Measurements from ENCODE around the gene RNF128. TPM values are rescaled to one million over a fixed set of nuclear protein-coding genes. Genes with fewer than 3 reads are reported as not detected.

Gene RNF128, protein sequence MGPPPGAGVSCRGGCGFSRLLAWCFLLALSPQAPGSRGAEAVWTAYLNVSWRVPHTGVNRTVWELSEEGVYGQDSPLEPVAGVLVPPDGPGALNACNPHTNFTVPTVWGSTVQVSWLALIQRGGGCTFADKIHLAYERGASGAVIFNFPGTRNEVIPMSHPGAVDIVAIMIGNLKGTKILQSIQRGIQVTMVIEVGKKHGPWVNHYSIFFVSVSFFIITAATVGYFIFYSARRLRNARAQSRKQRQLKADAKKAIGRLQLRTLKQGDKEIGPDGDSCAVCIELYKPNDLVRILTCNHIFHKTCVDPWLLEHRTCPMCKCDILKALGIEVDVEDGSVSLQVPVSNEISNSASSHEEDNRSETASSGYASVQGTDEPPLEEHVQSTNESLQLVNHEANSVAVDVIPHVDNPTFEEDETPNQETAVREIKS
- total RNA-seq: under 0.01 and 0.20 TPM in 2 replicates

DNA sequence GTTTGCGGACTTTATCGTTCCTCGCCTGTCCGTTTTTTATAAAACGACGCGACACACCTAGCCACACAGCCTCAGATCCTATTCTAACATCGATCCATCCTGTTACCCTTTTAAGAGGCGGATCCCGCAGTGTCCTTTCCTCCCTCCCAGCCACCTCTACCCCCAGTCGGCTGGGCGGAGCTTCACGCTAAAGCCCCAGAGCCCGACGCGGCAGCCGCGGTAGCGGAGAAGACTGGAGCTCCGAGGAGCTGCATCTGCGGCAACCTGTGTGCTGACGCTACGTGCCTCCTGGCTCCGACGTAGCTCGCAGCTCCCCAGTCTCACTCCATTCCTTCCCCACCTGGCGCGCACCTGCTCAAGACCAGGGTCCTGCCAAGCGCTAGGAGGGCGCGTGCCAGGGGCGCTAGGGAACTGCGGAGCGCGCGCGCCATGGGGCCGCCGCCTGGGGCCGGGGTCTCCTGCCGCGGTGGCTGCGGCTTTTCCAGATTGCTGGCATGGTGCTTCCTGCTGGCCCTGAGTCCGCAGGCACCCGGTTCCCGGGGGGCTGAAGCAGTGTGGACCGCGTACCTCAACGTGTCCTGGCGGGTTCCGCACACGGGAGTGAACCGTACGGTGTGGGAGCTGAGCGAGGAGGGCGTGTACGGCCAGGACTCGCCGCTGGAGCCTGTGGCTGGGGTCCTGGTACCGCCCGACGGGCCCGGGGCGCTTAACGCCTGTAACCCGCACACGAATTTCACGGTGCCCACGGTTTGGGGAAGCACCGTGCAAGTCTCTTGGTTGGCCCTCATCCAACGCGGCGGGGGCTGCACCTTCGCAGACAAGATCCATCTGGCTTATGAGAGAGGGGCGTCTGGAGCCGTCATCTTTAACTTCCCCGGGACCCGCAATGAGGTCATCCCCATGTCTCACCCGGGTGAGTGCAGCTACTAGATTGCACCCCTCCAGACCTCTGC is at the start of gene RNF128:
Gene RNF128 (plus strand): TSS at position 217 of the 953 bp plus-strand sequence. CDS start 213 bp downstream, at position 430.

DNA sequence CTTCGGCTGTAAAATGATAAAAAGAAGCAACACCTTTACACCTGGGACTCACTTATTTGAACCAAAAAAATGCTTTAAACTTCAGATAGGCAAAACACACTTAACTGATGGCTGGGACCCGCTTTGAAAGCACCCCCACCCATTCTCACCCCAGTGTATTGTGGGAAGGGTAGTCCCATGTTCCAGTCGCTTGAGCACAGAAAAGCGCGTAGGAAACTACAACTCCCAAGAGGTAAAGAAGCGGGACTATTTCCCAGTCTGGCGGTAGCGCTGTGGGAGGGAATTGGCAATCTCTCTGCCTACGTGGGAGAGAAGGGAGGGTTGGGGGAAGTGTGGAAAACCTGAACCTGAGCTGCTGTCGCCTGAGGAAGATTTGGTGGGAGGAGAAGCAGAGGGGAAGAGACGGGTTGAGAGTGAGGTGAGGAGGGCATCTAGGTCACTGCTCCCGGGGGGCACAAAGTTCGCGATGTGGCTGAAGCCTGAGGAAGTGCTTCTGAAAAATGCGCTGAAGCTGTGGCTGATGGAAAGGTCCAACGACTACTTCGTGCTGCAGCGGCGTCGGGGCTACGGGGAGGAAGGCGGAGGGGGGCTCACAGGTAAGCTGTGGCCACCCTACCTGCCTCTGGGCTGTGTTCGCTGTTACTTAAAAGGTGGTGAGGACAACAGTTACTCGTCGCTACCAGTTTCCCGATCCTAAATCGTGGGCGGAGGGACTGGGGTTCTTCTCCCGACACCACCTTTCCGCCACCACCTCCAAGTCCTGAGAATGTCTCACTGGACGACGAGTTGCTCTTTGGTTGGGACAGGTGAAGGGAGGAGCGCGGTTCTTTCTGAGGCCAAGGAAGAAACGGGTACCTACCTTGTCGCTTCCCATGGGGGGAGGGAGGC is 76.1 kb downstream of the RNF128 start, which contains the start of gene TBC1D8B:
Gene TBC1D8B (plus strand): TSS at position 286 of the 888 bp plus-strand sequence. CDS start 181 bp downstream, at position 467.

Other genes starting within 250 kb of the RNF128 start
- gene RADX, start 114.7 kb upstream of the RNF128 start, total RNA-seq: 1.8 and 6.1 TPM in 2 replicates
- 7.0 and 8.6 TPM in 2 replicates for gene TBC1D8B, start 76.0 kb downstream of the RNF128 start, total RNA-seq
- not detected in 2 replicates for gene RIPPLY1, start 176.6 kb downstream of the RNF128 start, total RNA-seq
- not detected in 2 replicates for gene CLDN2, start 193.7 kb downstream of the RNF128 start, total RNA-seq